CD4-positive, alpha-beta T cell treated with Interleukin-6 at 100 ng/mL for 8 hours (primary cell): ENCODE results near the gene UNK.

Experiments
- DNase-seq: peaks from one replicate; pipeline ENCODE4 v3.0.0-alpha.2; 2020; ENCODE audit warnings: mixed read lengths, low spot score

The UNK gene

GRCh38 chr17:75822119-75822799 lies 37.7 kb downstream of the UNK start:
- DNase-seq: peak; percentile 47

- DNase-seq: no peak
These were observed 38.2 kb downstream of the UNK start for GRCh38 chr17:75822800-75823166.

GRCh38 chr17:75823257-75824041 lies 38.8 kb downstream of the UNK start:
- DNase-seq: no peak

- no peak for DNase-seq
These were observed 39.5 kb downstream of the UNK start for GRCh38 chr17:75824050-75824552.

- no peak for DNase-seq
These were observed 40.1 kb downstream of the UNK start for GRCh38 chr17:75824666-75825065.

- DNase-seq: no peak
These were observed 40.5 kb downstream of the UNK start for GRCh38 chr17:75825149-75825552.

- no peak for DNase-seq
These were observed 41.3 kb downstream of the UNK start for GRCh38 chr17:75825748-75826370.

GRCh38 chr17:75826561-75827307 lies 42.1 kb downstream of the UNK start:
- no peak for DNase-seq

- peak; percentile 62 for DNase-seq
These were observed 42.9 kb downstream of the UNK start for GRCh38 chr17:75827308-75828075.

GRCh38 chr17:75828076-75828400 lies 43.4 kb downstream of the UNK start:
- DNase-seq: no peak

GRCh38 chr17:75828741-75829140 lies 44.1 kb downstream of the UNK start:
- no peak for DNase-seq

- DNase-seq: no peak
These were observed 45.1 kb downstream of the UNK start for GRCh38 chr17:75829747-75830146.

- no peak for DNase-seq
These were observed 45.8 kb downstream of the UNK start for GRCh38 chr17:75830164-75831031.

GRCh38 chr17:75831032-75831571 lies 46.5 kb downstream of the UNK start:
- no peak for DNase-seq

GRCh38 chr17:75832164-75832651 lies 47.6 kb downstream of the UNK start:
- DNase-seq: peak; percentile 43

GRCh38 chr17:75832652-75833400 lies 48.2 kb downstream of the UNK start:
- DNase-seq: peak; percentile 37

GRCh38 chr17:75834279-75834920 lies 49.8 kb downstream of the UNK start:
- no peak for DNase-seq

GRCh38 chr17:75834928-75835653 lies 50.5 kb downstream of the UNK start:
- no peak for DNase-seq
